SIG-M5 treated with dmso at 0.1 percent for 504 hours (cell line): Measurements from ENCODE around the gene CYP26A1.

Experiments
- DNase-seq: peaks from one replicate; lab custom pipeline; 2025; ENCODE audit not compliant: unreplicated experiment; lab: John Stamatoyannopoulos, UW

Gene CYP26A1

DNA sequence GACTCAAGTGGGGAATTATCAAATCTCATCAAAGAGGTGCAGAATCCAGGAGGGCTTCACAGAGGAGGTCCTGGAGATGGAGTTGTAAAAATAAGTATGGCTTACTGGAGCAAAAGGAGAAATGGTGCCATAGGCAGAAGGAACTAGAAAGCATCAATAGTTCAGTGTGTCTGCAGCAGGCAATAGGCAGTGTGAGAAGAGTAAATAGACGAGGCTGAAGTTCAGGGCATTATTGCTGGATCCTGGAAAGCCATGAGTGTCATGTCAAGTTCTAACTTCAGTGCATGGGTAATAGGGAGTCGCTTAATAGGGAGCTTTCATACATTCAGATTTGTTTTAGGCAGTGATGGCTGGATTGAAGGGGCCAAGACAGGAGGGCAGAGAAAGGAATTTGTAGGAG is 39.3 kb downstream of the CYP26A1 start:
- DNase-seq = no peak

DNA sequence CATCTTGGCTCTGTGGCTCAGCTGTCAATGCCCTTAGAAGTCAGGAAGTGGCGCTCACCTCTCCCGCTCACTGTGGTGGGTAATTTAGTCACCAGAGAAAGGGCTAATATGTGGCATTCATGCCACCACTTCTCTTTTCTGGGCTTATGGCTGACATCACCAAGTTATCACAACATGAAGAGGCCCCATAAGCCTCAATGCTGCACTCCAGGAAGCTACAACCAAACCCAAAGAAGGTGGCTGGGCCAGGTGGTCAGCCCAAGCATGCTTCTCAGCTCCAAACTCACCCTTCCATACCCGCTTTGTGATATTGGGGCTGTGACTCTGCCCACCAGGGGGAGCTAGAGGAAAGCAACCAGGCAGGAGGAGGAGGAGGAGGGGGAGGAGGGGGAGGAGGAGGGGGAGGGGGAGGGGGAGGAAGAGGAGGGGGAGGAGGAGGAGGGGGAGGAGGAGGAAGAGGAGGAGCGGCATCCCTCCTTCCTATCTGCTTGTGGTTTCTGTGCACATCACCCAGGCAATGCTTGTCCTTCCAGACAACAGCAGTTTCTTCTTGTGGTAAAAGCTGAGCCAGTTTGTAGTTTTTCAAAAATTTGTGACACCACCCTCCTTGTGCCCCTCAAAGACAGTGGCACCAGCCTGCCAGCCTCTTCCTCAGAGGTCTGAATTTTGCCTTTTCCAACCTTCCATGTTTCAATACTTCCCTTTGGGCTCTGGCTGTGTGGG is 42.1 kb downstream of the CYP26A1 start:
- DNase-seq = peak; percentile 37

DNA sequence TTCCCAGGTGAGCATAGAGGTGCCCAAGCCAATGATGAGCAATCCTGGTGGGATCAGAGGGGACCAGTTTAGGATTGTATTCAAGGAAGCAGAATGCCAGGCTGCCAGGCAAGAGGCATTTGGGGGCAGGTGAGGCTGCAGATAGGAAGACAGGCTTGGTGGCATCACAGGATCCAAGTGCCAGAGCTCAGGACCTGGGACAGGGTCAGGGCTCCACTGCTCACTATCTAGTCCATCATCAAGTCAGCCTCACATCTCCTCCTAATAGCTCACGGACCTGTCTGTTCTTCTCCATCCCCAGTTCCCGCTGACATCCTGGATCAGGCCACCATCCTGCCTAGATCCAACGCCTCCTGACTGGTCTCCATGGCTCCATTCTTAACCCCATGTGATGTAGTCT is 47.6 kb downstream of the CYP26A1 start:
- DNase-seq = no peak

DNA sequence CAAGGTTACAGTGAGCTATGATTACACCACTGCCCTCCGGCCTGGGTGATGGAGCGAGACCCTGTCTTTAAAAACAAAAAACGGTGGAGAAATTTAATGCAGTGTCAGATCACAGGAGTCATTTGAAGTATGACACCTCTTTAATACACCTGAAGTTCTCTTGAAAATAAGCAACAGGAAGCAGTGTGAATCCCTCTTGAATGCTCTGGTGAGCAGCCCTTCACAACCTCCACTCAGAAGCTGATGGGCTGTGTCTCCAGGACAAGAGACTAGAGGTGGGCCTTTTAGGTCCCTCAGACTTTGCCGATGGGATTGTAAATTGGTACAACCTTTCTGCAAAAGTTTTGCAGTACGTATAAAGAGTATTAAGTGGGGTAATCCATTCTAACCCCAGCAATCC is 50.1 kb downstream of the CYP26A1 start:
- no peak for DNase-seq

DNA sequence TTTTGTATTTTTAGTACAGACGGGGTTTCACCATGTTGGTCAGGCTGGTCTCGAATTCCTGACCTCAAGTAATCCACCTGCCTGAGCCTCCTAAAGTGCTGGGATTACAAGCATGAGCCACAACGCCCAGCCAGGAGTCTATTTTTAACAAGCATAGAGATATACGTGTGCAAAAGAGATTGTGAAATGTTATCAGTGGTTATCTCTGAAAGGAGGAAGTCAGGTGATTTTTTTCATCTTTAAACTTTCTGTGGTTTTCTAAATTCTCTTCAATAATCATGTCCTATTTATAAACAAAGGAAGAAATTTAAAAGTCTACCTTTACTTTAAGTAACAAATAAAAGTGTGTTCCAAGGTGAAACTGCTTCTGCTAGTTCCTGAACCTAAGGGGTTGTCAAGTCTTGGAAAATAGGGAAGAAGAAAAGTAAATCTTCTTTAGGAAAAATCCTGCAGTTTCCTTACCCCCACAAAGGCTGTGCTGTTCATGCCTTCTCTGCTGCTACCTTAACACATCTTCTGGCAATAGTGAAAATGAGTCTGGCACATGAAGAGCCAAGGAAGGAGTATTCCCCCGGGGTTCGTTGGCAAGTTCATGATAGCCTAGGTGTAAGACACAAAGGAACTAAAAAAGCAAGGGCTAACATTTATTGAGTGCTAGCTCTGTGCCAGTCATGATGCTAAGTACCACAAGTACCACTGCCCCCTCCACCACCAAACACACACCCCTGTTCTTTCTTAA is 51.1 kb downstream of the CYP26A1 start:
- DNase-seq = peak; percentile 38

DNA sequence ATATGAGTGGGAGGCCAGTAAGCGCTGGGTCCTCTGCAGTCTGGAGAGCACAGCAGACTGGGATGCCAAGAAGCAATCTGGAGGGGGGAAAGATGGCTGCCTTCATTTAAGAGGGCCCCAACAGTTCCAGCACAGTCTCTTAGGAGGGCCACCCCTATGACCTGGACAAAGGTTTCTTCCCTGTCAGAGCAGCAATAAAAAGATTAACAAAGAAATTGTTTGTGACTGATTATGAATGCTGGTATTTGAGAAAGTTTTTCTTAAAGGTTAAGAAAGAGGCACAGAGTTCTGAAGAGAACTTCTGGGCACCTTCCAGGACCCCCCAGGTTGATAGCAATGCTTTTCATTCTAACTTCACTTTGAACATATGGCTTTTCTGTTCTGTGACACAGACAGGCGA is 52.3 kb downstream of the CYP26A1 start:
- DNase-seq = no peak

DNA sequence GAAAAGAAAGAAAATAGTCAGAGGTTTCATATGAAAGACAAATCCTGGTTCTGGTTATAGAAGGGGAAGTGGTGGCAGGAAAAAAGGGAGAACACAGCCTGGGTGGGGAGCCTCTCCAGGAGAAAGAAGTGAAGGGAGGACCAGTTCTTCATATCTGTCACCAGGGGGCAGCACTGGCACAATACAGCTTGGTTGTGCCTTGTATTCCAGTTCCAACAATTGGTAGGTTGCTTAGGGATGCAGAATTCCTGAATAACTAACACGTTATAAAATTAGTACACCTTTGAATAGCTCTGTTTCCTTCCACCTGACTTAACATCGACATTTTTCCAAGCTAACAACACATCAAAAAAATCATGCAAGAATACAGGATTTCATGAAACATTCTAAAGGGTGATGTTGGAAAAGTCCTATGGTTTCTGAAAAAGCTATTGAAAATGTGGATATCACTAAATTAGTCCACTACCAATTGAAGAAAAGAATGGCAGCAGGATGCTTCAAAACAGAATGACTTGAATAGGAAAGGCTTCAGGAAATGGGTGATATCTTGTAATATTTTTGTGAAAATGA is 52.9 kb downstream of the CYP26A1 start:
- no peak for DNase-seq
